ENCODE results near the gene CDK14. TPM values are rescaled to one million over a fixed set of nuclear protein-coding genes. Genes with fewer than 3 reads are reported as not detected.

Gene CDK14
- total RNA-seq, 1 donor from 2014 or later = 21.6 TPM

- ATAC-seq (peak; percentile 25), DNase-seq (ENCODE audit: low spot score) (no peak)
These were observed 796 bp downstream of the CDK14 start for GRCh38 chr7:90596671-90597562.

GRCh38 chr7:90597563-90598253 is 1.6 kb downstream of the CDK14 start:
- ATAC-seq (no peak), DNase-seq (ENCODE audit: low spot score) (no peak)

GRCh38 chr7:90599038-90599437 is 2.9 kb downstream of the CDK14 start:
- DNase-seq (ENCODE audit: low spot score) (no peak), ATAC-seq (no peak)

DNA sequence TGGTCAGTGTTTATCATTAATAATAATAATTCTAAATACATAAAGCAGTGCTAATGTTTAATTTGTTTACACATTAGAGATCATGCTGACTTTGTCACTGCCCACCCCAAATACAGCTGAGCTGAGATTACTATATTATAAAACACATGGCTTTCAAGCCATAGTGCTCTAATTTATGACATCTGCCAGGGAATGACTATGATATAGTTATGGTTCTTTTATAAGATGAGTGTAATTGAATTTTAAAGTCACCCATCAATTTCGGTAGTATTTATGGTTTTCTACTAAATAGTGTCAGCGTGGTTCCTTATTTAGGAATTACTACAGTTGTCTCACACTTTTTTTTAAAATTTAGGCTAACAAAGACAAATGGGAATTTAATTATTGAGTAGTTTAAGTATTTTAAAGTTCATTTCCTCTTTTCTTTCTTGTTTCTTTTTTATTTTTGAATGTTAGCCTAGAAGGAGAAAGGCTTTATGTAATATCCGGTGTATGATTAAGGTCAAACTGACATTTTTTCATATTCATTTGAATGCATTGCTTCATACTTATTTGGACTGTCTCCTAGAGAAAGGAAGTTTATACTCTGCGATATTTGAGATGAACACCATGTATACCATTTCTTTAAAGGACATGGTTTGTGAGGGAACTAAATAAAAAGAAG is 3.9 kb downstream of the CDK14 start:
- DNase-seq (ENCODE audit: low spot score) = no peak

GRCh38 chr7:90602303-90602702 is 6.2 kb downstream of the CDK14 start:
- DNase-seq (ENCODE audit: low spot score) = no peak
- no peak for ATAC-seq

More for the DNA sequence above, 3.9 kb downstream of the CDK14 start:
- ATAC-seq = no peak

GRCh38 chr7:90603346-90603745 is 7.2 kb downstream of the CDK14 start:
- ATAC-seq (no peak), DNase-seq (ENCODE audit: low spot score) (no peak)

GRCh38 chr7:90604383-90604782 is 8.3 kb downstream of the CDK14 start:
- no peak for DNase-seq (ENCODE audit: low spot score)
- ATAC-seq = no peak

GRCh38 chr7:90605055-90605454 is 8.9 kb downstream of the CDK14 start:
- no peak for DNase-seq (ENCODE audit: low spot score)
- no peak for ATAC-seq

GRCh38 chr7:90607196-90607595 is 11.1 kb downstream of the CDK14 start:
- no peak for ATAC-seq
- DNase-seq (ENCODE audit: low spot score) = no peak

- ATAC-seq (no peak), DNase-seq (ENCODE audit: low spot score) (no peak)
These were observed 14.0 kb downstream of the CDK14 start for GRCh38 chr7:90610105-90610504.

- ATAC-seq (no peak), DNase-seq (ENCODE audit: low spot score) (no peak)
These were observed 15.0 kb downstream of the CDK14 start for GRCh38 chr7:90611115-90611514.

DNA sequence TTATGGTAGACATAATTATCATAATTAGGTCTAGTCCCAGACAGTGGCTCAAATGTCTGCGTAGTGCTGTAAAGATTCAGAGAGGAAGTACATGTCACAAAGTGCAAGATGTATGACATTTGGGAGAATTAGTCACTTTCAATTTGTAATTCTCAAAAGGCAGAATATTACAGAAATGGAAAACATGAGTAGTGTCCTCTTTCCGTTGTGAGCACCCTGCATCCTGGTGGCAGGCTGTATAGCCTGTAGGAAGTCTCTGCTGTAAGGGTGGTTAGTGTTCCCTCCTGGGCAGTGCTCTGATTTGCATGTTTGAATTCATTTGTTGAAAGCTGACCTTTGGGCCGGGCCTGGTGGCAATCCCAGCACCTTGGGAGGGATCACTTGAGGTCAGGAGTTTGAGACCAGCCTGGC is 17.0 kb downstream of the CDK14 start:
- ATAC-seq (peak; percentile 72), DNase-seq (ENCODE audit: low spot score) (no peak)

GRCh38 chr7:90617442-90617841 is 21.3 kb downstream of the CDK14 start:
- ATAC-seq (no peak), DNase-seq (ENCODE audit: low spot score) (no peak)

- DNase-seq (ENCODE audit: low spot score) = no peak
- ATAC-seq = no peak
These were observed 22.8 kb downstream of the CDK14 start for GRCh38 chr7:90618876-90619275.

- DNase-seq (ENCODE audit: low spot score) (no peak), ATAC-seq (no peak)
These were observed 25.1 kb downstream of the CDK14 start for GRCh38 chr7:90621125-90621746.

- ATAC-seq (peak; percentile 60), DNase-seq (ENCODE audit: low spot score) (no peak)
These were observed 25.6 kb downstream of the CDK14 start for GRCh38 chr7:90621747-90622140.

GRCh38 chr7:90622670-90623069 is 26.5 kb downstream of the CDK14 start:
- DNase-seq (ENCODE audit: low spot score) (no peak), ATAC-seq (no peak)

DNA sequence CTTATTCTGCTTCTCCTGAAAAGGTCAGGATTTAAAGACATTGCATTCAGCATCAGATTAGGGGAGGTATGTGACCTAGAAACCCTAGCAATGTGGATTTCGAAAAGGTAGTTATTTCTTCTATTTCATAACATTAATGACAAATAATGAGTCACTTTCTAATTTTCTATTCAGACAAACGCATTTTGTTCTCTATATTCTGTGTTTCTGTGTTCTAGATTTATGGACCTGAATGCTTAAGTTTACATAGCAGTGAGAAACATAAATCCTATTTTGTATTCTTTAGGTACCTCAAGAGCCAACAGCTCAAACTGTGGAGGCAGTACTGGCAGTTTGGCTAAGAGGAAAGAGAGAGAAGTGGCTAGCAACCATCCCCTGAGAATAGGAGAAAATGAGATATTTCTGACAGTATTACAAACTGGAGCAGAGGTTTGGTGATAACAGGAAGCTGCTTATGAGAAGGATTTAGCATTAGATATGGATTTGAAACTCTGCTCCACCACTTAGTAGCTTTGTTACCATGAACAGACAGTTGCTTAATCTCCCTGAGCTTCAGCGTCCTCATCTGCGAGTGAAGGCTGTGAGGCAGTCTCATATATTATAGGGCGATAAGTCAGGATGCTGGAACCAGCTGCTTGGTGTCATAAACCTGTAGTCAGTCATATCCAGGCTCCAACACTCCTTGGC is 28.2 kb downstream of the CDK14 start:
- DNase-seq (ENCODE audit: low spot score) (no peak), ATAC-seq (no peak)

DNA sequence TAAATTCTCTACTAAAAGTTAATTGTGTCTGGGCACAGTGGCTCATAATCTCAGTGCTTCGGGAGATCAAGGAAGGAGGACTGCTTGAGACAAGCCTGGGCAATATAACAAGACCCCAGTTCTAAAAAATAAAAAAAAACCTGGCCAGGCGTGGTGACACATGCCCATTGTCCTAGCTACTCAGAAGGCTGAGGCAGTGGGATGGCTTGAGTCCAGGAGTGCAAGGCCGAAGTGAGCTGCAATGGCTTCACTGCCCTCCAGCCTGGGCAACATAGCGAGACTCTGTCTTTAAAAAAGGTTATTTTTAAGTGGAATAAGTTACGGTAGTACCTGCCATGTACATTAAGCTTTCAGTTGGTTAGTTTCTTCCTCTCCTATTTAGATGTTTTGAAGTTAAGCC is 28.9 kb downstream of the CDK14 start:
- no peak for ATAC-seq
- no peak for DNase-seq (ENCODE audit: low spot score)

DNA sequence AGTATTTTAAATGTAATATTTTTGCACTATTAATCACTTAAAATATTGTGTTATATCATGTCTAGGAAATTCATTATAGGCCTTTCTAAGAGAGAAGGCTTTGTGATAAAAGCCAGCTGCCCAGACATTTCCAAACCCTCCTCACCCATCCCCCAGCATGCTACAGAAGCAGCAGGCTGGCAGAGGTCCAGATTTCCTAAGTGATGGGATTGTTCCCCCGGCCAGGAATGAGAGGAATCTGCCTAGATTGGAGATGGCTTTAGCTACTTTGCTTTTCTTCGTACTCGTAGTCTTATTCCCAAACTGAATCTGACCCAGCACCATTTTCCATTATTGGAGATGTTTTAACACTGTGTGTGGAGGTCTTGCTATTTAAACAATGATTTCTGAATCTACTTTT is 29.4 kb downstream of the CDK14 start:
- ATAC-seq (peak; percentile 33), DNase-seq (ENCODE audit: low spot score) (no peak)

GRCh38 chr7:90626013-90626412 is 29.9 kb downstream of the CDK14 start:
- DNase-seq (ENCODE audit: low spot score) (no peak), ATAC-seq (peak; percentile 10)

All from left lobe of liver (tissue), 2 donors.